ENCODE measurements around the gene KITLG.
"Not testable (repeated sequence)": the region's sequence is repeated elsewhere in the genome, so short reads cannot be mapped to it uniquely, and the experiment has no call there.

KITLG gene

DNA sequence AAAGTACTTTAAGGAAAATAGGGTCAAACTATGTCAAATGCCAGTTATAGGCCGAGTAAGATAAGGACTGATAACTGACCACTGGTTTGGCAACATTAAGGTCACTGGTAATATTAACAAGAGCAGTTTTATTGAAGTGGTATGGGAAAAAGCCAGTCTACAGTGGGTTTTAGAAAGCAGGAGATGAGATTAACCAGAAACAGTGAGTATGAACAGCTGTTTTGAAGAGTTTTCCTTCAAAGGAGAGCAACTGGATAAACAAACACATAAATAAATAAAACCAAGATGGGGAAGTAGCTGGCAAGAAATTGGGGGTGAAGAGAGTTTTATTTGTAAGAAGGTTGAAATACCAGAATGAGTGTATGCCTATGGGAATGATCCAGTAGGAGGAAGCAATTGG is 30.3 kb downstream of the KITLG start:
- TF ChIP-seq, protein P1, sequence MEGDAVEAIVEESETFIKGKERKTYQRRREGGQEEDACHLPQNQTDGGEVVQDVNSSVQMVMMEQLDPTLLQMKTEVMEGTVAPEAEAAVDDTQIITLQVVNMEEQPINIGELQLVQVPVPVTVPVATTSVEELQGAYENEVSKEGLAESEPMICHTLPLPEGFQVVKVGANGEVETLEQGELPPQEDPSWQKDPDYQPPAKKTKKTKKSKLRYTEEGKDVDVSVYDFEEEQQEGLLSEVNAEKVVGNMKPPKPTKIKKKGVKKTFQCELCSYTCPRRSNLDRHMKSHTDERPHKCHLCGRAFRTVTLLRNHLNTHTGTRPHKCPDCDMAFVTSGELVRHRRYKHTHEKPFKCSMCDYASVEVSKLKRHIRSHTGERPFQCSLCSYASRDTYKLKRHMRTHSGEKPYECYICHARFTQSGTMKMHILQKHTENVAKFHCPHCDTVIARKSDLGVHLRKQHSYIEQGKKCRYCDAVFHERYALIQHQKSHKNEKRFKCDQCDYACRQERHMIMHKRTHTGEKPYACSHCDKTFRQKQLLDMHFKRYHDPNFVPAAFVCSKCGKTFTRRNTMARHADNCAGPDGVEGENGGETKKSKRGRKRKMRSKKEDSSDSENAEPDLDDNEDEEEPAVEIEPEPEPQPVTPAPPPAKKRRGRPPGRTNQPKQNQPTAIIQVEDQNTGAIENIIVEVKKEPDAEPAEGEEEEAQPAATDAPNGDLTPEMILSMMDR (IDR thresholded peaks at IDR 0.05) = no peak
- Histone ChIP-seq H3K4me1 (peaks cover 0 to 38% (median 4%) of the 10 kb centered on the region in 4 donors), H3K4me3 (no peak overlapping the region), H3K27ac (no peak overlapping the region), H3K9me3 (no peaks in the 10 kb centered on the region), H3K36me3 (no peaks in the 10 kb centered on the region), H3K27me3 (no peaks in the 10 kb centered on the region)
- intact Hi-C loops (cut with DNase I; ENCODE audit: low total_unique reads) = no loop called here
- DNase-seq = no peak

DNA sequence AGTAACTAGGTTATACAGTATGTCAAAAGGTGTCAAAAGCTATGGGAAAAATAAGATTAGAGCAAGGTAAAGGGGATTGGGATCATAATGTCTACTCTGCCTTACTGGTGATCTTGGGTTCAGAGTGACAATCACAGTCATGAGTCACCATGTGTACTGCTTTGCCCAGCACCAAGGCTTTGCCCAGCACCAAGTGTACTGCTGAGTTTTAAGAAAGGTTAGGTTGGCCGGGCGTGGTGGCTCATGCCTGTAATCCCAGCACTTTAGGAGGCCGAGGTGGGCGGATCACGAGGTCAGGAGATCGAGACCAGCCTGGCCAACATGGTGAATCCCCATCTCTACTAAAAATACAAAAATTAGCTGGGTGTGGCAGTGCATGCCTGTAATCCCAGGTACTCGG is 32.3 kb downstream of the KITLG start:
- H3K4me1 ChIP-seq = peaks cover 0 to 21% (median 2%) of the 10 kb centered on the region in 4 donors
- H3K27ac ChIP-seq; H3K36me3 ChIP-seq; DNase-seq; H3K27me3 ChIP-seq; H3K9me3 ChIP-seq; H3K4me3 ChIP-seq; intact Hi-C loops (cut with DNase I; ENCODE audit: low total_unique reads): not testable (repeated sequence)

DNA sequence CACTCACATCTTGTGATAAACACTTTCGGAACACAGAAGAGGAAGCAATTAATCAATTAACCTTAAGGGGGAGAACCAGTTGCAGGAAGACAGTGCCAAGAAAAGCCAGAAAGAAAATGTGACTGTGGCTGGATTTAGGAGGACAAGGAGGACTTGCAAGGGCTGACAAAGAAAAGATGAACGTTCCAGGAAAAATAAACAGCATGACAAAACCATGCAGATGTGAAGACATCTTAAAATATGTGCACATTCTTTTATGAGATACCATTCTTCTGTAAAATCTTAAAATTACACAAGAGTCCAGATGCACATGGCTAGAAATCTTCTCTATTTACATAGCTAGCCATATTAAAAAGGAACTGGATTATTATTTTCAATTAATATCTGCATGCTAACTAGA is 33.4 kb downstream of the KITLG start:
- H3K4me3 ChIP-seq = no peak overlapping the region

DNA sequence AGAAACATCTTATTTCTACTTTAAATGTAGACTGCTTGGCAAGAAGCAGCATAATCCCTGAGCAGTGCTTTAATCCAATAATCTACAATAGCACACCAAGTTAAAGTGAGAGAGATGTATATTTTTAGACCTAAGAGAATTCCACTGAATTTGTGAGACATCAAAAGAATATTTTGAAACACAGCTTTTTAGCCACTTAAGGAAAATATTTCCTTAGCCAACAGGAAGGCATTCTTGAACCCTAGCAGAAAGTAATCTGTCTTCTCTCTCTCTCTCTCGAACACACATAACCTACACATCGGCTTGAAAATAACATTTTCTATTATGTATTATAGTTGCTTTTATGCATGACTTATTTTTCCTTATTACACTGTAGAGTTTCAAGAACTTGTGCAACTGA is 34.0 kb downstream of the KITLG start:
- intact Hi-C loops (cut with DNase I; ENCODE audit: low total_unique reads) = no loop called here
- no peak overlapping the region for H3K4me3 ChIP-seq
- no peak overlapping the region for H3K27ac ChIP-seq
- H3K4me1 ChIP-seq = peaks cover 0 to 10% (median 0%) of the 10 kb centered on the region in 4 donors
- H3K36me3 ChIP-seq = peaks cover 0 to 5% (median 0%) of the 10 kb centered on the region in 3 donors
- DNase-seq = no peak
- TF ChIP-seq, protein P1 (IDR thresholded peaks at IDR 0.05) = no peak
- H3K9me3 ChIP-seq = no peaks in the 10 kb centered on the region
- H3K27me3 ChIP-seq = no peaks in the 10 kb centered on the region

More for the DNA sequence above, 33.4 kb downstream of the KITLG start:
- DNase-seq = no peak
- no peaks in the 10 kb centered on the region for H3K9me3 ChIP-seq
- H3K27ac ChIP-seq = no peak overlapping the region
- H3K4me1 ChIP-seq = peaks cover 0 to 11% (median 0%) of the 10 kb centered on the region in 4 donors
- H3K36me3 ChIP-seq = peaks cover 0 to 5% (median 0%) of the 10 kb centered on the region in 3 donors
- H3K27me3 ChIP-seq = no peaks in the 10 kb centered on the region
- intact Hi-C loops (cut with DNase I; ENCODE audit: low total_unique reads) = no loop called here
- TF ChIP-seq, protein P1 (IDR thresholded peaks at IDR 0.05) = no peak

DNA sequence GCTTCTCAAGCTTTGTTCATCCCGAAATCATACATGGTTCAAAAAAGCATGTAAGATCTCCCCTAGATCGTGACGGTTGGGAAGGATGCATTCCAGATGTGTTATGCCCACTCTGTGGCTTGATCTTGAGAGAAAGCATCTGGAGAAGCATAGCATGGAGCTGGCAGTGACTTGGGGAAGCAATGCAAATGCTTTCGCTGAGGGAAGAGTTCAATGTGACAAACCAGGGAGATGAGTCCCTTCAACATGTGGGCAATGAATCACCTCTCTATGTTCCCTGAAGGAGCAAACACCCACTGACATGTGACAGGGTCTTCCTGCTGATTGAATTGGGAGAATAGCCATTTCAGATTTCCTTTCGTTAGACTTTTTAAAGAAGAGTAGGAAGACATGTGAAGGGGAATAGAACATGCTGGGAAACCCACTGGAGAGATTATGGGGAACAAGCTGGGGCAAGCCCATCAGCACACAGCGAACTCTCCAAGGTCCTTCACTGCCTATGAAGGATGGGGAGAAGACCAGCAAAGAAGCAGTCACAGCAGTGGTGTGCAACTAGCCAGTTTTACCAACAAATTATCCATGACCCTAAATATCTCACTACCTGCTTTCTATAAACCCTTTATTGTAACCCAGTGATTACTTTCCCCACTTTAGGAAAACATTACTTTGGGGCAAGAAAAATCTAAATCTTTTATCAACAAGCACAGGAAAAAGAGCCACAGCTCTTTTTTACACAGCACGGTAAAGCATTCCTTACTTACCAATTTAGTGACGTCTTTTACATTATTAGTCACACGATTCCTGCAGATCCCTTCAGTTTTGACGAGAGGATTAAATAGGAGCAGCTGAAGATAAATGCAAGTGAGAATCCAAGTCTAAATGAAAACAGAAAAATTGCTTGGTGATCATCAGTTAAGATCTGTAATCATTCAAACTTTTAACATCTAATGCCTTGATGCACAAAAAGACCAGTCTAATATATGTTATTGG is 35.0 kb downstream of the KITLG start:
- Histone ChIP-seq H3K4me3 (no peak overlapping the region), H3K4me1 (peaks cover 0 to 10% (median 0%) of the 10 kb centered on the region in 4 donors), H3K27ac (no peak overlapping the region), H3K27me3 (no peaks in the 10 kb centered on the region), H3K9me3 (no peaks in the 10 kb centered on the region), H3K36me3 (peaks cover 0 to 5% (median 0%) of the 10 kb centered on the region in 3 donors)
- TF ChIP-seq, protein P1 (IDR thresholded peaks at IDR 0.05) = no peak
- no peak for DNase-seq
- intact Hi-C loops (cut with DNase I; ENCODE audit: low total_unique reads) = no loop called here

DNA sequence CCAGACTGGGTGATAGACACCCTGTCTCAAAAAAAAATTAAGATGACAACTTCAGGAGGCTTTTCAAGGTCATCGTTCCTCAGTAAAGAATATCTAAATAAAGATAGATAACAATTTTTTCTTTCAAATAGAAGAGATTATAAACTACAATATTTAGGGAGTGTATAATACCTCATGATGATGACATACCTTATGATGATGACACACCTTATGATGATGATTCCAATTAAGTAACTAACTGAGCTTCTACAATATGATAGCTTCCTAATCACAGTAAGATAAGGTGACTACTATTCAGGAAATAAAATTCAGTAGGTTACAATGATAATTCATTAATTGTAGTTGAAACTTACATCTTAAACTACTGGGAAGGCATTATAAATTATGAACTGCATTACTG is 40.4 kb downstream of the KITLG start:
- Histone ChIP-seq H3K27ac (no peak overlapping the region), H3K4me1 (no peaks in the 10 kb centered on the region), H3K9me3 (no peaks in the 10 kb centered on the region), H3K36me3 (peaks cover 0 to 5% (median 0%) of the 10 kb centered on the region in 3 donors), H3K27me3 (no peaks in the 10 kb centered on the region), H3K4me3 (no peak overlapping the region)
- intact Hi-C loops (cut with DNase I; ENCODE audit: low total_unique reads) = no loop called here
- DNase-seq = no peak
- TF ChIP-seq, protein P1 (IDR thresholded peaks at IDR 0.05) = no peak
